ENCODE data around the gene PAK2.
"Not testable (repeated sequence)": the region's sequence is repeated elsewhere in the genome, so short reads cannot be mapped to it uniquely, and the experiment has no call there.

PAK2 gene

GRCh38 chr3:196863000-196863399, 123.3 kb downstream of the PAK2 start:
- not testable (repeated sequence) for H4K8ac ChIP-seq (ENCODE audit: low read depth, low read length); H3K56ac ChIP-seq (ENCODE audit: low read length); H2BK120ac ChIP-seq (ENCODE audit: low read depth, low read length); H2BK15ac ChIP-seq (replicated peaks; ENCODE audit: low read depth); H2BK5ac ChIP-seq (ENCODE audit: low read length); H3K79me1 ChIP-seq (ENCODE audit: low read length); DNase-seq; H3K4me2 ChIP-seq (ENCODE audit: low read length); H2AK5ac ChIP-seq (ENCODE audit: low read length); H3K36me3 ChIP-seq (ENCODE audit: control insufficient read depth, insufficient read depth, low read length); H3K4ac ChIP-seq (ENCODE audit: low read depth, low read length); H3K79me2 ChIP-seq (ENCODE audit: control insufficient read depth, insufficient read depth, low read length); H3K27ac ChIP-seq (ENCODE audit: low read depth, low read length); H3K9ac ChIP-seq (ENCODE audit: low read length); H3K27me3 ChIP-seq (ENCODE audit: insufficient read depth, low read length, poor library complexity); H3K4me1 ChIP-seq (ENCODE audit: control insufficient read depth, low read depth, low read length); H3K23ac ChIP-seq (ENCODE audit: low read length); H4K5ac ChIP-seq (ENCODE audit: low read length); H3K4me3 ChIP-seq (ENCODE audit: low read length); H3K18ac ChIP-seq (ENCODE audit: low read length)
- no CpG with 5 or more reads among the region's 8 CpGs for WGBS (ENCODE audit: extremely low coverage, insufficient coverage, low lambda C conversion rate)

GRCh38 chr3:196867155-196867506, 127.5 kb downstream of the PAK2 start:
- no peak for DNase-seq
- H3K4me2 ChIP-seq (ENCODE audit: low read length) = peak overlapping the region; percentile 95
- H3K18ac ChIP-seq (ENCODE audit: low read length) = peak overlapping the region; percentile 43
- H3K27me3 ChIP-seq (ENCODE audit: insufficient read depth, low read length, poor library complexity) = no peaks in the 10 kb centered on the region
- no peak overlapping the region for H2BK120ac ChIP-seq (ENCODE audit: low read depth, low read length)
- H2BK5ac ChIP-seq (ENCODE audit: low read length) = no peak overlapping the region
- no peak overlapping the region for H2BK15ac ChIP-seq (replicated peaks; ENCODE audit: low read depth)
- no peak overlapping the region for H3K23ac ChIP-seq (ENCODE audit: low read length)
- H3K36me3 ChIP-seq (ENCODE audit: control insufficient read depth, insufficient read depth, low read length) = no peaks in the 10 kb centered on the region
- H3K4ac ChIP-seq (ENCODE audit: low read depth, low read length) = no peak overlapping the region
- peaks cover 9% of the 10 kb centered on the region for H3K79me1 ChIP-seq (ENCODE audit: low read length)
- H3K27ac ChIP-seq (ENCODE audit: low read depth, low read length) = peak overlapping the region; percentile 68
- H3K79me2 ChIP-seq (ENCODE audit: control insufficient read depth, insufficient read depth, low read length) = peaks cover 32% of the 10 kb centered on the region
- no CpG with 5 or more reads among the region's 6 CpGs for WGBS (ENCODE audit: extremely low coverage, insufficient coverage, low lambda C conversion rate)
- peak overlapping the region; percentile 98 for H3K56ac ChIP-seq (ENCODE audit: low read length)
- no peak overlapping the region for H2AK5ac ChIP-seq (ENCODE audit: low read length)
- H3K9ac ChIP-seq (ENCODE audit: low read length) = peak overlapping the region; percentile 96
- H3K4me1 ChIP-seq (ENCODE audit: control insufficient read depth, low read depth, low read length) = peaks cover 2% of the 10 kb centered on the region
- no peak overlapping the region for H4K8ac ChIP-seq (ENCODE audit: low read depth, low read length)
- H3K4me3 ChIP-seq (ENCODE audit: low read length) = peak overlapping the region; percentile 50
- peak overlapping the region; percentile 95 for H4K5ac ChIP-seq (ENCODE audit: low read length)

- Histone ChIP-seq H3K27ac (ENCODE audit: low read depth, low read length) (peak within 1 kb of the TSS; percentile 77), H3K23ac (ENCODE audit: low read length) (peak within 1 kb of the TSS; percentile 80), H3K56ac (ENCODE audit: low read length) (peak within 1 kb of the TSS; percentile 98), H3K27me3 (ENCODE audit: insufficient read depth, low read length, poor library complexity) (no peaks in the 10 kb centered on the region), H4K5ac (ENCODE audit: low read length) (peak within 1 kb of the TSS; percentile 95), H3K9ac (ENCODE audit: low read length) (peak within 1 kb of the TSS; percentile 96), H3K36me3 (ENCODE audit: control insufficient read depth, insufficient read depth, low read length) (no peaks in the 10 kb centered on the region), H2BK5ac (ENCODE audit: low read length) (no peak within 1 kb of the TSS), H3K4me3 (ENCODE audit: low read length) (peak within 1 kb of the TSS; percentile 94), H2BK15ac (replicated peaks; ENCODE audit: low read depth) (no peak within 1 kb of the TSS), H3K4ac (ENCODE audit: low read depth, low read length) (no peak within 1 kb of the TSS), H3K79me2 (ENCODE audit: control insufficient read depth, insufficient read depth, low read length) (peaks cover 37% of the 10 kb centered on the region), H3K79me1 (ENCODE audit: low read length) (peaks cover 13% of the 10 kb centered on the region), H2AK5ac (ENCODE audit: low read length) (no peak within 1 kb of the TSS), H3K18ac (ENCODE audit: low read length) (peak within 1 kb of the TSS; percentile 43), H3K4me1 (ENCODE audit: control insufficient read depth, low read depth, low read length) (peaks cover 2% of the 10 kb centered on the region), H2BK120ac (ENCODE audit: low read depth, low read length) (no peak within 1 kb of the TSS), H3K4me2 (ENCODE audit: low read length) (peak within 1 kb of the TSS; percentile 95), H4K8ac (ENCODE audit: low read depth, low read length) (no peak within 1 kb of the TSS)
- peak; percentile 95 for DNase-seq
- WGBS (ENCODE audit: extremely low coverage, insufficient coverage, low lambda C conversion rate) = no CpG with 5 or more reads among the region's 93 CpGs
These were observed 128.0 kb downstream of the PAK2 start, which contains the start of gene SENP5 for GRCh38 chr3:196867507-196868296. Gene SENP5, plus strand, starts transcription at chr3:196867920. Its CDS starts 17,262 bp downstream, at chr3:196885182.

GRCh38 chr3:196868297-196868661, 128.6 kb downstream of the PAK2 start:
- Histone ChIP-seq H2BK5ac (ENCODE audit: low read length) (no peak overlapping the region), H3K4ac (ENCODE audit: low read depth, low read length) (no peak overlapping the region), H3K56ac (ENCODE audit: low read length) (peak overlapping the region; percentile 97), H3K79me2 (ENCODE audit: control insufficient read depth, insufficient read depth, low read length) (peaks cover 39% of the 10 kb centered on the region), H3K79me1 (ENCODE audit: low read length) (peaks cover 13% of the 10 kb centered on the region), H2BK15ac (replicated peaks; ENCODE audit: low read depth) (no peak overlapping the region), H3K23ac (ENCODE audit: low read length) (peak overlapping the region; percentile 80), H3K18ac (ENCODE audit: low read length) (no peak overlapping the region), H4K8ac (ENCODE audit: low read depth, low read length) (no peak overlapping the region), H4K5ac (ENCODE audit: low read length) (no peak overlapping the region), H3K4me2 (ENCODE audit: low read length) (peak overlapping the region; percentile 47), H3K4me3 (ENCODE audit: low read length) (peak overlapping the region; percentile 94), H3K9ac (ENCODE audit: low read length) (peak overlapping the region; percentile 93), H3K4me1 (ENCODE audit: control insufficient read depth, low read depth, low read length) (peaks cover 2% of the 10 kb centered on the region), H3K27ac (ENCODE audit: low read depth, low read length) (peak overlapping the region; percentile 77), H2AK5ac (ENCODE audit: low read length) (no peak overlapping the region), H3K36me3 (ENCODE audit: control insufficient read depth, insufficient read depth, low read length) (no peaks in the 10 kb centered on the region), H2BK120ac (ENCODE audit: low read depth, low read length) (no peak overlapping the region), H3K27me3 (ENCODE audit: insufficient read depth, low read length, poor library complexity) (no peaks in the 10 kb centered on the region)
- no CpG with 5 or more reads among the region's 29 CpGs for WGBS (ENCODE audit: extremely low coverage, insufficient coverage, low lambda C conversion rate)
- peak; percentile 57 for DNase-seq

GRCh38 chr3:196872316-196872715, 132.7 kb downstream of the PAK2 start:
- H3K4ac ChIP-seq (ENCODE audit: low read depth, low read length) = no peak overlapping the region

More at GRCh38 chr3:196872316-196872715, 132.7 kb downstream of the PAK2 start:
- Histone ChIP-seq H3K79me1 (ENCODE audit: low read length) (peaks cover 18% of the 10 kb centered on the region), H2BK15ac (replicated peaks; ENCODE audit: low read depth) (no peak overlapping the region), H2AK5ac (ENCODE audit: low read length) (no peak overlapping the region), H3K4me2 (ENCODE audit: low read length) (no peak overlapping the region), H3K56ac (ENCODE audit: low read length) (no peak overlapping the region), H3K27ac (ENCODE audit: low read depth, low read length) (no peak overlapping the region), H4K5ac (ENCODE audit: low read length) (no peak overlapping the region), H3K27me3 (ENCODE audit: insufficient read depth, low read length, poor library complexity) (no peaks in the 10 kb centered on the region), H4K8ac (ENCODE audit: low read depth, low read length) (no peak overlapping the region), H3K36me3 (ENCODE audit: control insufficient read depth, insufficient read depth, low read length) (no peaks in the 10 kb centered on the region), H3K9ac (ENCODE audit: low read length) (no peak overlapping the region), H2BK5ac (ENCODE audit: low read length) (no peak overlapping the region), H3K23ac (ENCODE audit: low read length) (no peak overlapping the region), H3K4me3 (ENCODE audit: low read length) (no peak overlapping the region), H3K4me1 (ENCODE audit: control insufficient read depth, low read depth, low read length) (peaks cover 2% of the 10 kb centered on the region), H3K79me2 (ENCODE audit: control insufficient read depth, insufficient read depth, low read length) (peaks cover 56% of the 10 kb centered on the region), H2BK120ac (ENCODE audit: low read depth, low read length) (no peak overlapping the region), H3K18ac (ENCODE audit: low read length) (no peak overlapping the region)
- no CpG with 5 or more reads among the region's 4 CpGs for WGBS (ENCODE audit: extremely low coverage, insufficient coverage, low lambda C conversion rate)
- DNase-seq = no peak

Data from mesendoderm (in vitro differentiated cells).